SK-N-SH (cell line): ENCODE data around the gene FARSB. TPM values are rescaled to one million over a fixed set of nuclear protein-coding genes. Genes with fewer than 3 reads are reported as not detected.

ENCODE experiments used
- CTCF ChIA-PET: fragments of 300-600, 350-600 bp; formaldehyde crosslinking; extraction: SDS; loops from one replicate; lab custom pipeline; 2021; lab: Yijun Ruan, JAX
- POLR2A ChIA-PET: fragments of 350-600 bp; sonication (Branson Sonifier 250); formaldehyde crosslinking; extraction: SDS; loops from one replicate; lab custom pipeline; 2020; ENCODE audit warnings: antibody characterized with exemption, inconsistent platforms; lab: Yijun Ruan, JAX
- DNase-seq: peaks from one replicate; pipeline ENCODE4 v3.0.0; 2012
- H2AFZ ChIP-seq: fragments of 200-600 bp; sonication (generic); 2 replicates; pipeline ENCODE4 v1.8.1; 2016; ENCODE audit warnings: antibody characterized with exemption, mild to moderate bottlenecking, low read depth
- H3F3A ChIP-seq: fragments of 200-600 bp; sonication (generic); replicated peaks from 2 replicates; pipeline ENCODE3; 2016; ENCODE audit warnings: antibody characterized with exemption, mild to moderate bottlenecking; ENCODE audit not compliant: insufficient read depth
- H3K27ac ChIP-seq, 2 experiments: fragments of 200-500 bp in 1 of 2; fragments of 200-600 bp in 1 of 2; sonication (Bioruptor generic) in 1 of 2; sonication (generic), shearing (Covaris generic) in 1 of 2; 2 replicates each; pipeline versions ENCODE4 v1.5.1 to v1.6.1; 2014 to 2016; ENCODE audit warnings: low read depth in 2 of 2, inconsistent platforms in 1 of 2, low read length in 1 of 2, mild to moderate bottlenecking in 1 of 2, mixed read lengths in 1 of 2
- H3K27me3 ChIP-seq: fragments of 200-600 bp; sonication (generic), shearing (Covaris generic); 2 replicates; pipeline ENCODE4 v1.6.1; 2016; ENCODE audit warnings: mixed run types; ENCODE audit not compliant: insufficient read depth
- H3K36me3 ChIP-seq, 2 experiments: fragments of 200-500 bp in 1 of 2; fragments of 200-600 bp in 1 of 2; sonication (Bioruptor generic) in 1 of 2; sonication (generic) in 1 of 2; replicated peaks in 1 of 2; 2 replicates each; pipeline versions ENCODE3 to v1.5.1; 2014 to 2016; ENCODE audit warnings: low read length in 1 of 2, mild to moderate bottlenecking in 1 of 2; ENCODE audit not compliant: insufficient read depth in 2 of 2, control insufficient read depth in 1 of 2
- H3K4me1 ChIP-seq, 2 experiments: fragments of 200-500 bp in 1 of 2; fragments of 200-600 bp in 1 of 2; sonication (Bioruptor generic) in 1 of 2; sonication (generic), shearing (Covaris generic) in 1 of 2; 2 replicates each; pipeline versions ENCODE4 v1.5.1 to v1.6.1; 2014 to 2016; ENCODE audit warnings: low read depth in 1 of 2, low read length in 1 of 2, mixed run types in 1 of 2; ENCODE audit not compliant: insufficient read depth in 2 of 2, control insufficient read depth in 1 of 2
- H3K4me2 ChIP-seq: fragments of 200-600 bp; sonication (generic), shearing (Covaris generic); 2 replicates; pipeline ENCODE4 v1.6.1; 2017; ENCODE audit warnings: mixed run types
- H3K4me3 ChIP-seq, 2 experiments: fragments of 200-500 bp in 1 of 2; fragments of 200-600 bp in 1 of 2; sonication (Bioruptor generic) in 1 of 2; sonication (generic), shearing (Covaris generic) in 1 of 2; 2 replicates each; pipeline versions ENCODE4 v1.5.1 to v1.8.1; 2014 to 2016; ENCODE audit warnings: low read depth in 2 of 2, inconsistent platforms in 1 of 2, low read length in 1 of 2, mild to moderate bottlenecking in 1 of 2, mixed read lengths in 1 of 2, moderate library complexity in 1 of 2
- H3K79me2 ChIP-seq: fragments of 200-600 bp; sonication (generic); 2 replicates; pipeline ENCODE4 v1.8.1; 2017; ENCODE audit warnings: mild to moderate bottlenecking; ENCODE audit not compliant: insufficient read depth
- H3K9ac ChIP-seq: fragments of 200-600 bp; sonication (generic); 2 replicates; pipeline ENCODE4 v1.6.1; 2017; ENCODE audit warnings: mixed run types
- H3K9me2 ChIP-seq: fragments of 200-600 bp; sonication (generic); 2 replicates; pipeline ENCODE4 v1.6.1; 2017; ENCODE audit warnings: mixed run types
- H3K9me3 ChIP-seq: fragments of 200-600 bp; sonication (generic); 2 replicates; pipeline ENCODE4 v1.6.1; 2017; ENCODE audit warnings: mixed run types, mild to moderate bottlenecking, moderate library complexity
- H4K20me1 ChIP-seq: fragments of 200-600 bp; sonication (generic); 2 replicates; pipeline ENCODE4 v1.6.1; 2017; ENCODE audit warnings: mild to moderate bottlenecking, mixed run types; ENCODE audit not compliant: insufficient read depth
- ELF1 ChIP-seq: IDR thresholded peaks from 2 replicates; pipeline ENCODE4 v1.4.0; 2012
- EP300 ChIP-seq, 2 experiments: IDR thresholded peaks; 2 replicates each; pipeline versions ENCODE4 v1.4.0 to v1.6.1; 2012; ENCODE audit warnings: borderline replicate concordance in 1 of 2, low read depth in 1 of 2, low read length in 1 of 2
- FOXM1 ChIP-seq: IDR thresholded peaks from 2 replicates; pipeline ENCODE4 v1.4.0; 2012; ENCODE audit warnings: low read depth, mild to moderate bottlenecking
- POLR2AphosphoS5 ChIP-seq: IDR thresholded peaks from 2 replicates; pipeline ENCODE4 v1.6.1; 2012; ENCODE audit warnings: low read depth, low read length
- REST ChIP-seq: IDR thresholded peaks from 2 replicates; pipeline ENCODE4 v1.6.1; 2012; ENCODE audit warnings: mild to moderate bottlenecking, low read depth, low read length, moderate library complexity
- RXRA ChIP-seq: IDR thresholded peaks from 2 replicates; pipeline ENCODE4 v1.4.0; 2012; ENCODE audit warnings: low read depth, mild to moderate bottlenecking, borderline replicate concordance
- SMC3 ChIP-seq: IDR thresholded peaks from 2 replicates; pipeline ENCODE4 v1.6.1; 2012; ENCODE audit warnings: low read depth, low read length, improper control_type of control experiment
- TAF1 ChIP-seq: IDR thresholded peaks from 2 replicates; pipeline ENCODE4 v1.6.1; 2012; ENCODE audit warnings: low read depth, mild to moderate bottlenecking, low read length, moderate library complexity, borderline replicate concordance
- ZBTB33 ChIP-seq: IDR thresholded peaks from 2 replicates; pipeline ENCODE4 v1.4.0; 2012; ENCODE audit warnings: low read depth, borderline replicate concordance
- WGBS: methylation state at CpG from one replicate; pipeline ENCODE4 v1.1.6; 2017; ENCODE audit warnings: low lambda C conversion rate; 5-methylcytosine and 5-hydroxymethylcytosine counted together
- polyA plus RNA-seq, 3 experiments: library from polyadenylated mRNA; depleted of rRNA; stranded (reverse); fragments of >200 nt; gene quantifications; 2 replicates each; pipeline ENCODE4 v1.2.3, GENCODE V29; 2012
- TF ChIP-seq, protein P1 (sequence below): IDR thresholded peaks from 2 replicates; pipeline ENCODE4; 2012
- TF ChIP-seq, protein P2 (sequence below): fragments of 150-350 bp; IDR thresholded peaks from 2 replicates; pipeline ENCODE4 v1.6.1; 2016; ENCODE audit warnings: mild to moderate bottlenecking, low read depth, low read length

Gene FARSB
- polyA plus RNA-seq, 1 of the 3 experiments (the other 2 are of a cell fraction) = 15.4 TPM

DNA sequence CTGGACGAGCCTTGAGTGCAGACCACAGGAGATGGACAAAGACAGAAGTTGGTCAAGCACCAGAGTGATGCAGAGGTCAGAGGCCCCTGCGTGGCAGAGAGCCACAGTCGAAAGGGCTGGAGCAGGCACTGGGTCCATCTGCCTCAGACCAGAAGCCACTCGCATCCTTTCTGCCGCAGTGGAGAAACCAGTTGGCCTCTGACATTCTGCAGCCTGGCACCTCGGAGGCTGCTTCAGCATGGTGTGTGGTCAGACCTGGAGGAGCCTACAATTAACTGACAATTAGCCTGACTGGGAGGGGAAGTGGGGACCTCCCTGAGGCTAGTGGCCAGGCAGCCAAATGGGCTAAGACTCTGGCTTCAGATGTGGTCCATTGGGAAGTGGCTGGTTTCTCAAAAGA is 120.4 kb downstream of the FARSB start:
- Histone ChIP-seq H3K9ac (no peak overlapping the region), H4K20me1 (no peaks in the 10 kb centered on the region), H3K36me3 (no peaks in the 10 kb centered on the region), H2AFZ (no peak overlapping the region), H3K4me1 (no peaks in the 10 kb centered on the region), H3K27me3 (no peaks in the 10 kb centered on the region; the same call in 1 of the 2 replicates), H3K4me2 (no peak overlapping the region), H3K4me3 (no peak overlapping the region), H3F3A (no peaks in the 10 kb centered on the region), H3K27ac (no peak overlapping the region), H3K79me2 (no peaks in the 10 kb centered on the region), H3K9me3 (no peaks in the 10 kb centered on the region), H3K9me2 (no peaks in the 10 kb centered on the region)
- TF ChIP-seq, protein P1, sequence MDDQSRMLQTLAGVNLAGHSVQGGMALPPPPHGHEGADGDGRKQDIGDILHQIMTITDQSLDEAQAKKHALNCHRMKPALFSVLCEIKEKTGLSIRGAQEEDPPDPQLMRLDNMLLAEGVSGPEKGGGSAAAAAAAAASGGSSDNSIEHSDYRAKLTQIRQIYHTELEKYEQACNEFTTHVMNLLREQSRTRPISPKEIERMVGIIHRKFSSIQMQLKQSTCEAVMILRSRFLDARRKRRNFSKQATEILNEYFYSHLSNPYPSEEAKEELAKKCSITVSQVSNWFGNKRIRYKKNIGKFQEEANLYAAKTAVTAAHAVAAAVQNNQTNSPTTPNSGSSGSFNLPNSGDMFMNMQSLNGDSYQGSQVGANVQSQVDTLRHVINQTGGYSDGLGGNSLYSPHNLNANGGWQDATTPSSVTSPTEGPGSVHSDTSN = no peak
- TF ChIP-seq TAF1 = no peak
- DNase-seq = no peak
- ChIA-PET CTCF (no interaction called here), POLR2A (no interaction called here)
- WGBS = 49% methylated on average over 5 of the region's 6 CpGs

- H3K9me3 ChIP-seq = no peaks in the 10 kb centered on the region
- no peaks in the 10 kb centered on the region for H3F3A ChIP-seq
- H3K4me1 ChIP-seq = no peaks in the 10 kb centered on the region
- H3K9ac ChIP-seq = no peak overlapping the region
- H2AFZ ChIP-seq = no peak overlapping the region
- POLR2A ChIA-PET = no interaction called here
- H3K27ac ChIP-seq = no peak overlapping the region
- H3K36me3 ChIP-seq = no peaks in the 10 kb centered on the region
- CTCF ChIA-PET = no interaction called here
- H3K9me2 ChIP-seq = no peaks in the 10 kb centered on the region
- 35% methylated on average over 4 of the region's 5 CpGs for WGBS
- no peak for DNase-seq
- TF ChIP-seq REST (no peak), POLR2AphosphoS5 (no peak), ELF1 (no peak), EP300 (IDR thresholded peaks at IDR 0.05; ENCODE audit: borderline replicate concordance in 1 of 2, low read depth in 1 of 2, low read length in 1 of 2) (no peak), ZBTB33 (no peak), FOXM1 (no peak), SMC3 (no peak), RXRA (no peak)
- TF ChIP-seq, protein P2, sequence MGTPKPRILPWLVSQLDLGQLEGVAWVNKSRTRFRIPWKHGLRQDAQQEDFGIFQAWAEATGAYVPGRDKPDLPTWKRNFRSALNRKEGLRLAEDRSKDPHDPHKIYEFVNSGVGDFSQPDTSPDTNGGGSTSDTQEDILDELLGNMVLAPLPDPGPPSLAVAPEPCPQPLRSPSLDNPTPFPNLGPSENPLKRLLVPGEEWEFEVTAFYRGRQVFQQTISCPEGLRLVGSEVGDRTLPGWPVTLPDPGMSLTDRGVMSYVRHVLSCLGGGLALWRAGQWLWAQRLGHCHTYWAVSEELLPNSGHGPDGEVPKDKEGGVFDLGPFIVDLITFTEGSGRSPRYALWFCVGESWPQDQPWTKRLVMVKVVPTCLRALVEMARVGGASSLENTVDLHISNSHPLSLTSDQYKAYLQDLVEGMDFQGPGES = no peak
- H3K79me2 ChIP-seq = no peaks in the 10 kb centered on the region
- no peaks in the 10 kb centered on the region; the same call in 1 of the 2 replicates for H3K27me3 ChIP-seq
- no peak overlapping the region for H3K4me3 ChIP-seq
- no peaks in the 10 kb centered on the region for H4K20me1 ChIP-seq
- no peak overlapping the region for H3K4me2 ChIP-seq
Observed at GRCh38 chr2:222532315-222532714, 123.6 kb downstream of the FARSB start.
